IPS-18c (cell line): ENCODE measurements around the gene TPD52L3.

Experiments used
- H3K4me3 ChIP-seq: 2 replicates; pipeline ENCODE4 v1.7.0; 2013; ENCODE audit warnings: low read depth, mild to moderate bottlenecking, low read length, moderate library complexity; ENCODE audit not compliant: insufficient read depth
- H3K9me3 ChIP-seq: one replicate; pipeline ENCODE4 v1.6.1; 2013; ENCODE audit warnings: mild to moderate bottlenecking, low read length, moderate library complexity; ENCODE audit not compliant: control insufficient read depth, insufficient read depth

TPD52L3 gene

GRCh38 chr9:6328103-6328502 is at the start of gene TPD52L3:
Gene TPD52L3 (plus strand): TSS chr9:6328375. CDS start chr9:6328596, 221 bp downstream.
- no peaks in the 10 kb centered on the region for H3K9me3 ChIP-seq
- H3K4me3 ChIP-seq = no peak within 1 kb of the TSS

- H3K4me3 ChIP-seq = no peak overlapping the region
Measured at GRCh38 chr9:6301858-6302257, 26.3 kb upstream of the TPD52L3 start.

DNA sequence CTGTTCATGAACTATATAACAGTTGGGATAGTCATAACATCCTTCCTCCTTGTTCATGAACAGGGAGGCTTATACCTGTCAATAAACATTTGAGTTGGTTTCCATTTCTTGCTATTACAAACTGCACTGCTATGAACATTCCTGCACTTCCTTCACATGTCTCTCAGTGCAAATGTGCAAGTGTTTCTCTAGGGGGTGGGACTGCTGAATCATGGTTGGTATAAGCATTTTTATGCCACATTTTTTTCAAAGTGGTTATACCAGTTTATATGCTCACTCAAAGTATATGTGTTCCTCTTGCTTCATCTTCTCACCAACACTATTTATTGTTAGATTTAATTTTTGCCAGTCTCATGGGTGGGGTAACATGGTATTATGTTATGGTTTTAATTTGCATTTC is 25.8 kb upstream of the TPD52L3 start:
- Histone ChIP-seq H3K4me3 (no peak overlapping the region), H3K9me3 (no peaks in the 10 kb centered on the region)

More at GRCh38 chr9:6301858-6302257, 26.3 kb upstream of the TPD52L3 start:
- H3K9me3 ChIP-seq = no peaks in the 10 kb centered on the region

- Histone ChIP-seq H3K4me3 (no peak overlapping the region), H3K9me3 (no peaks in the 10 kb centered on the region)
Measured at GRCh38 chr9:6304232-6304631, 23.9 kb upstream of the TPD52L3 start.

DNA sequence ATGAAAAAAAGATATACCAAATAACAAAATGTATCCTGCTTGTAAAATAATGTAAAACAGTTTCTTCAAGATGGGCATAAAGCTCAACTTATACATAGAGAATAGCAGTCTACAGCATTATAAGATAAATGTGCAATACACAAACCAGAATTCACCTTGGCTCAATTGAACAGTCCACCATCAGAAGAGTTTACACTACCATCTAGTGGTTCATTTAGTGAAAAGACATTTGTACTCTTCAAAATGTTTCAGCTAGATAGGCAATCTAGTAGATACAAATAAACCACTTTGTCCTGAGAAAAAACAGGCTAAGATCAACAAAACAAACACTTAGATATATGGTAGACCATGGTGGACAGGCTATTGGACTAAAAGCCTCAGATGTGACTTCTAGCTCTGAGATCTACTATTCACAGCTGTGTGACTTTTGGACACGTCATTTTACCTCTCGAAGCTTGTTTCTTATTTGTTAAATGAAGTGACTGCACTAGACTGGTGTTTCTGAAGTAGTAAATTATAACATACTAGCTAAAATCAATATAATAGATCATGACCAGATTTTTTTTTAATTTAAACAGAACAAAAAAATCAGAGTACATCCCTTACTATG is 22.1 kb upstream of the TPD52L3 start:
- no peaks in the 10 kb centered on the region for H3K9me3 ChIP-seq
- no peak overlapping the region for H3K4me3 ChIP-seq

DNA sequence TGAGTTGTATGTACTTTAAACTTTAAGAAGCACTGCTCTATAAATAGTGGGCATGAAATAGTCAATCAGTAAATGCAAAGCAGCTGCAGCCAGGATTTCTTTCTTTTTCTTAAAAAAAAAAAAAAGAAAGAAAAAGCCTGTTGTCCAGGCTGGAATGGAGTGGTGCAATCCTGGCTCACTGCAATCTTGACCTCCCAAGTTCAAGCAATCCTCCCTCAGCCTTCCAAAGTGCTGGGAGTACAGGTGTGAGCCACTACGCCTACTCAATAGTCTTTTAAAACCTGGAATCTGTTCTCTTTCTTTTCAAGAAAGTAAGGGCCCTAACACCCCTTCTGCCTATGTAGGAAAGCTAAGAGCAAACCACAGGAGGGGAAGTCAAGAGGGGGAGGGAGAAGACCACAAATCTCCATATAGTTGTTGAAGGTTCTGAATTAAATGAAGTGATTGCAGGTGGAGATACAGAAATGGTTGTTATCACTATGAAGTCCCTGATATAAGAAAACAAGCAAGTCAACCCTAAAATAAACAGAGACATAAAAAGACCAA is 20.6 kb upstream of the TPD52L3 start:
- no peak overlapping the region for H3K4me3 ChIP-seq
- H3K9me3 ChIP-seq = no peaks in the 10 kb centered on the region

GRCh38 chr9:6330958-6331634 is 2.9 kb downstream of the TPD52L3 start:
- H3K4me3 ChIP-seq = no peak overlapping the region
- H3K9me3 ChIP-seq = peaks cover 4% of the 10 kb centered on the region

DNA sequence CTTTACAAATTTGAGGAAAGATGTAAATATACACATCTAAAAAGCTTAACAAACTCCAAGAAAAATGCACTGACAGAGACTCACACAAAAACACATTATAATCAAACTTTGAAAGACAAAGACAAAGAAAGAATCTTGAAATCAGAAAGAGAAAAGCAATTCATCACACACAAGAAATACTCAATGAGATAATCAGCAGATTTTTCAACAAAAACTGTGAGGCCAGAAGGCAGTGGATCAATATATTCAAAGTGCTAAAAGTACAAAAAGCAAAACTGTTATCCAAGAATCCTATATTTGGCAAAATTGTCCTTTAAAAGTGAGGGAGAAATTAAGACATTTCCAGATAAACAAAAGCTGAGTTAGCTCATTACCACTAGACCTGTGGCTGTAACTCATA is 6.1 kb downstream of the TPD52L3 start:
- Histone ChIP-seq H3K4me3 (no peak overlapping the region), H3K9me3 (peaks cover 4% of the 10 kb centered on the region)

DNA sequence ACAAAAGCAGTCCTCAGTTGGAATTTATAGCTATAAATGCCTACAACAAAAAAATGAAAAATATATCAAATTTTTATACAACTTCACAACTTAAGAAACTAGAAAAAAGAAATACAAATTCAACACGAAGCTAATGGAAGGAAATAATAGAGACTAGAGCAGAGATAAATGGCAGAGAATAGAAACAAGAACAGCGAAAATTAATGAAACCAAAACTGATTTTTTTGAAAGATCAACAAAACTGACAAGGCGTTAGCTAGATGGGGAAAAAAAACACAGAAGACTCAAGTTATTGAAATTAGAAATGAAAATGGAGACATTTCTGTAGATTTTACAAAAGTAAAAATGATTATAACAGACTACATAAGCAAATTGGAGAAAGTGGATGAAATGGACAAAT is 20.6 kb downstream of the TPD52L3 start:
- Histone ChIP-seq H3K9me3 (no peaks in the 10 kb centered on the region), H3K4me3 (no peak overlapping the region)

DNA sequence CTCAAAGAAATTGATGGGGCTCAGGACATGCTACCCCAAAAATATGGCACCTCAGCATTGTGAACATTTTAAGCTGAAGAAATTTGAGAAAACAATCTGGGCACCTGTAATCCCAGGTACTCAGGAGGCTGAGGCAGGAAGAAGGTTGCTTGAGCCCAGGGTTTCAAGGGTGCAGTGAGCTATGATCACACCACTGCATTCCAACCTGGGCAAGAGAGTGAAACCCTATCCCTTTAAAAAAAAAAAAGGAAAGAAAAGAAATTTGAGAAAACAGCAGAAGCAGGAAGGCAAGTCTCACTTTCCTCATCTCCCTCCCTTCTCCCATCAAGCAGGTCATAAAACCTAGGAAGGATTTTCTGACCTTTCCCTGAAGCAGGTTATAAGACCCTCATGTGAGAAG is 23.6 kb downstream of the TPD52L3 start:
- H3K9me3 ChIP-seq = no peaks in the 10 kb centered on the region
- H3K4me3 ChIP-seq = no peak overlapping the region

DNA sequence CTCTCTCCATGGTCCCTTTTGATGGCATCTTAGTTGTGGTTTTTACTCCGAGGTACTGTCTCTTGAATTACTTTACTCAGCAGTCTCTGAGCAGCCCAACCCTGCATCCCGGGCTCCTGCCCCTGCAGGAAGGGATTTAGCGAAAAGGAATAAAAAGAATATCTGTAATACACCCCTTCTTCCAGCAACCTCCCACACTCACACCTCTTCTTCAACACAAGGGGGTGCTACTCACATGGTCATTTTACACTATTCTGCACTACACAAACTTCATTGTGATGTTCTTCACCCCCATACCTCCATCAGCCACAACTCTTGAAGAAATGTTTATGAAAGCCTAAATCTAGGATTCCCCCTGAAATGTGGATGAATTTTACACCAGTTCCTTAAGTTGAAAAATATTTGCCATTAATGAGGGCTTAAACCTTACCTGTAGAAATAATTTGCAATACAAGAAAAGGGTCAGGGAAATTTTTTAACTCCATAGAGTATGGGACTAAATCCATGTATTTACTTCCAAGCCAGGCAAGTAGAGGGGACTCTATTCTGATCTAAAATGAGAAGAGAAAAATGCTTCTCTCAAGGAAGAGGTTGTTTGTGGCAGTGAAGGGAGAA is 26.0 kb downstream of the TPD52L3 start:
- Histone ChIP-seq H3K4me3 (no peak overlapping the region), H3K9me3 (no peaks in the 10 kb centered on the region)

DNA sequence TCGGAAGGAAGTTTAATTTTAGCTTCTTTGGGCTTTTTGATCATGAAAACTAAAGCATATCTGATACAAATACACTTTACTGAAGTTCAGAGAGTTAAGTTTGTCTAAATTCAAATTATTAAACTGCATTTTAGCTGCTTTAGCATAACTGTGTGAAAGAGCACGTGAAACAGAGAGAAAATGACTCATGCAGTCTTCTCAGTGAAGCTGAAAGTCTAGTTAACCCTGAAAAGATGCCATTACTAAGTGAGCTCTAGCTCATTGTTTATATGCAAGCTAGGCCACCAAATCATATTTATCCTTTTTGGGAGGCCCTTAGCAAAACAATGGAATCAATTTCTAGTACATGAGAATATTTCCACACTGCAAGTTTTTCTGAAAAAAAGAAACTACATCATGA is 27.6 kb downstream of the TPD52L3 start:
- Histone ChIP-seq H3K9me3 (no peaks in the 10 kb centered on the region), H3K4me3 (no peak overlapping the region)

DNA sequence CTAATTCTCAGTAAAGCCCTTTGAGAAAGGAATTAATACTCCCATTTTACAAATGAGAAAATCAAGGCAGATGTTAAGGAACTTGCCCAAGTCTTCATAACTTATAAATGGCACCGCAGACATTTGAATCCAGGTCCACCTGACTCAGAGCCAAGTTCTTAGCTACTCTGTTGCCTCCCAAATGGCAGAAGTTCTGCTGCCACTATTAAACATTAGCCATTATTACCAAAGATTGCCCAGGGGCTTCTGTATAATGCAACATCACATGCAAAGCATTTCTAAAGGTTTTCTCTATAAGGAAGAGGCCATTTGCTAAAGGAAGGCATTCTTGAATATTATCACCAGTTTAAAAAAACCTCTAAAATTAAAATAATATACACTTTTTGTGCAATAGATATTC is 28.3 kb downstream of the TPD52L3 start:
- H3K4me3 ChIP-seq = no peak overlapping the region

GRCh38 chr9:6356904-6357303 is 28.7 kb downstream of the TPD52L3 start:
- no peak overlapping the region for H3K4me3 ChIP-seq
- H3K9me3 ChIP-seq = no peaks in the 10 kb centered on the region

More for the DNA sequence above, 28.3 kb downstream of the TPD52L3 start:
- H3K9me3 ChIP-seq = no peaks in the 10 kb centered on the region

DNA sequence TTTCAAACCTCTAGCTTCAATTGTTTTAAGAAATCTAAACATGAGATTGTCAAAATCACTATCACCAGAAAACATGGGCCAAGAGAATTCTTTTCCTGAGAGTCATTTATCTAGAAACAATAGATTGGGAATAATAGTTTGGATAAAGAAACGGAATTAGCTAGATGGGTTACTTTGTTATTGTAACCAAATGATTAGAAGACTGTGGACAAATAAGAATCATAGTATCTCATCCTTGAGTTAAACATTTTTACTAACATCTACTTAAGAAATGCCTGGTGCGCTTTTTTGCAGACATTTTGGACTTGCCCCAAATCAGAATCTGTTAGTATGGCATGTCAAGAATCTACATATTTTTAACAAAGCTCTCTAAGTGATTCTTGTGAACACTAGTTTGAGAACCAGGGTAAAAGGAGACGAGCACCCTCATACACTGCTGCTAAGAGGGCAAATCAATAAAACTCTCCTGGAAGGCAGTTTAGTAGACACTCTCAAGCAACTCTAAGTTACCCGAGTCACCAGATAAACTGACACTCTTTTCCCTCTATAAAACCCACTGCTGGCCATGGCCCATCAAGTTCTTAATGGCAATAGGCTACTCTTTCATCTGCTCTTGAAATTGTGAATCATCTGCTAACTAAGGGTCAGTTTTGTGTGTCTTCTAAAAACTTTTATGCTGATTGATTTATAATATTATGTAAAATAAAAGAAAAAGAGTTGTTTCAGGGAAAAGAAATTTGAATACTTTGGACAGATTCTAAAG is 39.1 kb downstream of the TPD52L3 start:
- no peaks in the 10 kb centered on the region for H3K9me3 ChIP-seq
- no peak overlapping the region for H3K4me3 ChIP-seq

DNA sequence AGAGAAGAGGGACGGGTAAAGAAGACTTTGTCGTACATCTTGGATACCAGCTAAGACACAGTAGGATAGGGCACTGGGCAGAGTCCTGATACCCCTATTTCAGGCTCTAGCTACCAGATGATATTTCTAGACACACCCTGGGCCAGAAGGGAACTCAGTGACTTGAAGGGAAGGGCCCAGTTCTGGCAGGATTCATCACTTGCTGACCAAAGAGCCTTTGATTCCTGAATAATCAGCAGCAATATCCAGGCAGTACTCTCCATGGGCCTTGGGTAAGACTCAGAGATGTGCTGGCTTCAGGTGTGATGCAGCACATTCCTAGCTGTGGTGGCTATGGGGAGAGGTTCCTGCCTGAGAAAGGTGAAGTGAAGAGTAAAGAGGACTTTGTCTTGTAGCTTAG is 40.7 kb downstream of the TPD52L3 start:
- Histone ChIP-seq H3K4me3 (no peak overlapping the region), H3K9me3 (no peaks in the 10 kb centered on the region)
